ENCODE data around the gene PDE4D. TPM values are rescaled to one million over a fixed set of nuclear protein-coding genes. Genes with fewer than 3 reads are reported as not detected.

The PDE4D gene
- total RNA-seq, 1 donor from 2014 or later: 46.9 TPM

DNA sequence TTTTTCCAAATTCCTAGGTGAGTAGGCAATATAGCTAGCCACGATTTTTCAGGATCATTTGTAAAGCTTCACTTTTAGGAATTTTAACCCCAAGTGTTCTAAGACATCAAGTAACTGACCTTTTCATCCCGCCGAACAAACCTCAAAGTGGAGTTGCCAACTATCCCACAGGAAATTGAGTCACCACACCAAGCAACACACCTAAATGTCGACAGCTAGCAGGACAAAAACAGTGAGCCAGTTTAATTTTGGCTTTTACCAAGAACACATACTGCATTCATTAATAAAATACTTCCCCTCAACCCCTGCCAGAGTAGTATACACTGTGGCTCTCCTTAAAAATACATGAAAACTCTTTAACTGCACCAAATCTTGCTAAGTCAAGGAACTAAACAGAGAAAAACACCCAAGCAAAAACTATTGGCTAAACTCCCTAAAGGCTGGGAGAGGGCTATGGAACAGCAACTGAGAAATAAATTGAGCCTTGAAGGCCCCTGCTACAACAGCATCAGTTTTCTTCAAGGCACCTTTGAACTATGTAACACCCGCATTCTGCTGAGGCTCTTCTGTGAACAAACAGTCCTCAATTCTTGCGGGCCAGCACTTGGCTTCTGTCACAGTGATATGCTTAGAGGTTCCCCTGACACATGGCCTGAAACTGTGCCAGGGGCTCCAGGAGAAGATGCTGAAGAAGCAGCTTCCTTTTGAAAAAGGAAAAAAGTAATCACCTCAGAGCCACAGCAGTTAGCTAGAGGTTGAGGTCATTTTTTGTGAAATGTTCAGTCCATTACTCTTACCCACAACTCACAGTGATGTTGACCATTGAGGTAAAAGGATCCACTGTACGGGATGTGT lies 851.1 kb downstream of the PDE4D start:
- DNase-seq (ENCODE audit: low spot score): no peak

DNA sequence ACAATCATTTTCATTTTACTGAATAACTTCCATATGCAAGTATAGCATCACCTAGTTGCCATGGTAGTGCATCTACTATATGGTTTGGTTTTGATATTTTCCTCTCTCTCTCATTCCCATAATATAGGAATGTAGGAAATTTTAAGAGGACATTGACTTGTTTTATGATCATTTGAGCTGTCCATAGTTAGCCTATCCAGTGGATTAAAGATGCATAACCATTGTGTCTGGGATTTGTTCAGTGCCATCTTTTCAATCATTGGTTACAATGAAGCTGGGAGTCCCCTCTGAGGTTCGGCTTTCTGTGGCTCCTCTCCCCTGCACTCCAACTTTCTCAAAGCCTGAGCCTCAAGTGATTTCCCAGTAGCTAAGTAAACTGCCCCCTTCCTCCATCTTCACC lies 852.2 kb downstream of the PDE4D start:
- DNase-seq (ENCODE audit: low spot score): no peak

DNA sequence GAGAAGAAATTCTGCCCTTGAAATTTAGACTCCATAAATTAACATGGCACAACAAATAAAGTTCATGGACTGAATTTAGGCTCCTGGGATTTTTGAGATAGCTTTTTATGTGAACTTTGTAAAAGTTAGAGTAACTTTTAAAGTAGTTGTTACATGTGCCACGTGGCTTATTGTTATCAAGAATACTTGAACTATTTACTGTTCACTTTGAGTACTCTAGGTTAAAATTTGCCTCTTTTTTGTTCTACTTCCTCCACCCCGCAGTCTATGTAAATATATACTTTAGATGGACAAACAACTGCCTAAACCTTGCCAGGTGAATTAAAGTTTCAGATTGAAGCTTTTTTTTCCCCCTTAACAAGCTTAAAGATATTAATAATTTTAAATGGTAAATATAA lies 852.7 kb downstream of the PDE4D start:
- DNase-seq (ENCODE audit: low spot score): no peak

DNA sequence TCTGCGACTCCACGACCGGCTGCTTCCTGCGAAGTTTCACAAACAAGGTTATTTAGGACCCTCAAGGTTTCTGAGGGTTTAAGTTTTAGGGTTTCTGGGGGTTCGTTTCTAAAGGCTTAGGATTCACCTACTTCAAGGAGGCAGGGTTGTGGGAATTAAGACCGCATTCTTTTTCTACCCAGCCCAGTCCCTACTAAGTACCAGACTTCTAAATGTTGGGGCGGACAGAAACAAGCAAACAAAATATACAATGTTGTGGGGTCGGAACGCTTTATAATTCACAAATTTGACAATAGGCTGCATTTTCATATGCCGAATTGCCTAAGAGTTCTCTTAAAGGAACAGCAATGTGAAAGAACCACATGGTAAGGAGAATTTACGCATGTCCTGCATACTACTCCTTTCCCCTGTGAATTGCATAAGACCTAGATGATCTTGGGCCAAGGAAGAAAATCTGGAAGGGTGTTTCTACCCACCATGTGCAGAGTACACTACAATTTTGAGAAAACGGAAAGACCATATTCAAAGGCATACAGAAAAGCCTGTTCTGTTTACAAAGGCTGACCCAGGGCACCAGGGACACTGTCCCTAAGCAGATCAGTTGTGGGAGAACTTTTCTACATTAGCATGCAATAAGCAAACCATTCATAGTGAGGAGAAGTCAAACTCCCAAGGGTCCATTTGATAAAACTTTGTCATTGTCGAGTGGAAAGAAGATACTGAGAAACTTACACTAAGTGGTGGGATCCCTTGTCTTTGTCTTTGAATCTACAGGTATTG lies 853.3 kb downstream of the PDE4D start:
- DNase-seq (ENCODE audit: low spot score): no peak

DNA sequence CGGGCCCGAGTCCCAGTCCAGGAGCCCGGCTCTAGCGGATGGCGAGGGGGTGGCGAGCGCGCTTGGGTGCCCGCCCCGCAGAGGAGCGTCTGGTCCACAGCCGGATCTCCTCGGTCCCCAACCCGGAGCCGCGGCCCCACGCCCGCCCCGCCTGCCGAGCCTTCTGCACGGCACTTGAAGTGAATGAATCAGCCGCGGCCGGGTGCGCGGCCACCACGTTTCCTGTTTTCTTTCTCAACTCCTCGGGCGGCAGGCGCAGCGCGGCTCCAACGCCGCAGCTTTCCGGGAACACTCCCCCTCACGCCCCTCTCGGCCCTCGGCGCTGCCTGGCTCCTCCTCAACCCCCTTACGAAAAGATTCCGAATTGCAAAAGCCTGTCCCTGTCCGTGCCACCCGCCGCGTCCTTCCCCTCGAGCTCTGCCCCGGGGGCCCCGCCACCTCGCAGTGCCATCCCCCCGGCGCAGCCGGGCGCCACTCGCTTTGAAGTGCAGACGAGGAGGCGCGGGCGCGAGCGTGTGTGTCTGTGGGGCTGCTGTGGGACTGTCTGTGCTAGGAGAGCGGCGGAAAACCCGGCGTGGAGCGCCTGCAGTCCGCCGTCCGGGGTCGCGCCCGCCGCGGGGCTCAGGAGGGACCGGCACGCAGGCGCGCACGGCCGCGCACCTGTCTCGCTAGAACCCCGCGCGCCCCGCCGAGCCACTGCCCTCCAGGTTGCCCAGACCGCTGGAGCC lies 854.1 kb downstream of the PDE4D start:
- peak; percentile 73 for DNase-seq (ENCODE audit: low spot score)

DNA sequence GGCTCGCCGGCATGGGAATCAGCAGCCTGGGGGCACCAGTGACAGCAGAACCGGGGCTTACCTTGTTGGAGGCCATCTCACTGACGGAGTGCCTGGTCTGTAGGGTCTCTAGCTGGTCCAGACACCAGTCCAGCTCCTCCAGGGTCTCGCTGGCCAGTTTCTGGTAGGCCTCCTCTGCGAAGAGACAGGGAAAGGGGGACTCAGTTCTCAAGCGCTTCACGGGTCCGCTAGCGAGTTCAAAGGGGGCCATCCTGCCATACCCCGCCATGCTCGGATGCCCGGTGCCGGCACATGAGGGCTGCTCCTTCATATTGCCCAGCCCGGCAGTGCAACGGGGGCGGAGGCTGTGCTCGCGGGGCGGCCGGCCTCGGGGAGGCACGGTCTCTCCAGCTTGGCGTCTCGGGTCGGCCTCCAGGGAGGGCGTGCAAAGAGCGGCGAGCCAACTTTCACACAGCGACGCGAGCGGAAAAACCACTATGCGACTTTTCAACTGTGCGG lies 854.7 kb downstream of the PDE4D start:
- DNase-seq (ENCODE audit: low spot score): no peak

DNA sequence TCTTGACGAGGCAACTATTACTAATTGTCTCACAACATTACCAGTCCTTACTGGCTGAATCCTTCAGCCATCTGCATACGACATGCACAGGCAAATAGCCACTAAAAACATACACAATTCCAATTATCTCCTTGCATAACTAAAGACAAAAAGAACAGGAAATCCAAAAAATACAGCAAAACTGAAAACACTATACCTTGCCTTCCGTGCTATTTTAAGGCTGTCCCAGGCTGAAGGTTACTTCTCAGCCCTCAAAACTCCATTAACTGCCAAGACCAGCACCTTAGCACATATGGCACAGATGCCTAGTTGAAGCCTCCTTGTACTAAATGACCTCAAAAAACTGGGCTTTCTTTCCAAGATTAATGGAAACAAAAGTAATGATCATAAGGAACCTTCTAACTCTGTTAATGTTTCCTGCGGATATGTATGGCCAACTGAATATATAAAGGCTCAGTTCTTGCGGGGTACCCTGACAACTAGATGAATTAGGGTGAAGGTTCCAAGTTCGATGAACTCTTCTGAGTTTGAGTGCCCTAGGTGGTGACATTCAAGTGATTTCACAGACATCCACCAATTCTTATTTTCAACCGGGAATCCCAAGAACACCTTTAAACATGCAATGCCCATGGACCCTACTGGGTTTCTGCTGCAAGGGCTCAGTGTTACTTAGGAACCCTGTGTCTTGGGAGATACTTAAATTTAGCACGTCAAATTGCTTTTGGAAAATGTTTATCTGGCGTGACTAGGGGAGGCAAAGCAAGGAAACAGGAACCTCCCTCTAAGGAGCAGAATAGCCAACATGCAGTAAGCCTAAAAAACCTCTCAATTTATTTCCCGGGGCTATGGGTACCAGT lies 855.4 kb downstream of the PDE4D start:
- DNase-seq (ENCODE audit: low spot score): no peak

DNA sequence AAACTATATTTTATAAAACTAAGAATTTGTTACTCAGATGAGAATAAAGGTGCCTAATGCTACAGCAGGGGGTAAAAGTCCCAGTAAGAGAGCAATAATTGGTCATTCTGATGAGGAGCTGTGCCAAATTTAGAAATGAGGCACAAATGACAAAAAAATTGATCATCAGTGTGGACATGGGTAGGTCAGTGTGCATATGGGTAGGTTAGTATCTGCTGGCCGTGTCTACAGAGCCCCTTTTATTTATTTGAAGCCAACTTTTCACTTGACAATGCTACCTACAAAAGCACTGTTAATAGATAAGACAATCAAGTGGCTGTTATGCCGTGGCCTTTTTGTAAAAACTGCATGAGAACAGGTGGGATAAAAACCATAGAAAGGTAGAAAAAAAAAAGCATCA lies 856.1 kb downstream of the PDE4D start:
- no peak for DNase-seq (ENCODE audit: low spot score)

DNA sequence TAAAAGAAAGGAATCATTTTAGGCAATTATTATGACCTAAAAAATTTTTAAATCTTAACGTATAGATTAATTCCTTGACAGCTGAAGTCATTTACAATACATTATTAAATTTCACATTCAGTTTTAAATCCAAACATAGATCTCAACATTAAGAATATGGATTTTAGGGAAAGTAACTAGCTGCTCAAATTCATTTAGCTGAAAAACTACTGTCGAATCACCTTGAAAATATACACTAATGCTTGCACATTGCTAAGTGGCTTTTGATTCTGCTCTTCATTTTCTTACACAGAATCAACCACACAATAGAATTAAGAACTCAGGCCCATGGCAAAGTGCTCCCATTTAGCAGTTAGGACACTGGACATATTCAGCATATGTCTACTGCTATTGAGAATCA lies 856.5 kb downstream of the PDE4D start:
- DNase-seq (ENCODE audit: low spot score): no peak

DNA sequence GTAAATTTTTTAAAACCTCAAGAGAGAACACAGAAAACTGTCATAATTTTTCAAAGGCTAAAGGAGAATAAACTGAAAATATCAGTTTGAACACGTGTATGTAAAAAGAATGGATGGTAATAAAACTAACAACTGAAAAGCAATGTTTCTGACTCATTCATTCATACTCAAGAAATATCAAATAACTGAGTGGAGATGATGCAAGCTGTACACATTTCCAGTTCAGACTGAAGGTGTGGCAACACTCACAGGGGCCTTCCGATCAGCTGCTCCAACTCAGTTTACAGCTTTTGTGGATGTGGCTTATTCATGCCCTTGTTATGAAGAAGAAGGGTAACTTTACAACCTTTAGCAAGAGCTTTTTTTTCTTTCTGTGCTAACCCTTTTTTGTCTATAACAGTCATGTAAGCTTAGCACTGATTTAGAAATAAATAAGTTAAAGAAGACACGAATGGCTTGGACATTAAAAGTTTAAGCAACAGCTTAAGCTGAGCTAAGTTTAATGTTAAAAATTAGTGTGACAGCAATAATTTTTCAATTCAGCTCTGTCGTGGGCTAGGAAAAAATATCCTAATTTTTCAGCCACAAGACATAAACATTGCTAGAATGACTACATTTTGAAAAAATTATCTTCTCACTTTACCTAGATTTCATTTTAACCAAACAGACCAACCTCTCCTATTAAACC lies 857.1 kb downstream of the PDE4D start:
- DNase-seq (ENCODE audit: low spot score): peak; percentile 17

DNA sequence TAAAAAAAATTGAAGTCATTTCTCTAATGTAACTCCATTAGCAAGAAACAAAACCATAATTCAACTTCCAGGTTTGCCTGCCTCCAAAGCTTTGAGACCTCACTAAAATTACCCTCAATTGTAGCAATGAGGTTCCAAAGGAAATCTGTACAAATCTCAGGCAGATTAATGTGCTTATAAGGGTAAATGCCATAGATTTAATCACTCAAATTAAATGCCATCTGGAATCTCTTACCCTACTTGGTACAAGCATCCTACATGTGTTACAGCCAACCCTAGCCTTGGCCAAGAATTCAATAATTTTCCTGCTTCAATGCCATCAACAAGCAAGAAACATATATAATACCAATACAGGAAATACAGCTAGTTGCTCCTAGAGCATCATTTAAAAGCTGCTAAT lies 857.8 kb downstream of the PDE4D start:
- DNase-seq (ENCODE audit: low spot score): no peak

DNA sequence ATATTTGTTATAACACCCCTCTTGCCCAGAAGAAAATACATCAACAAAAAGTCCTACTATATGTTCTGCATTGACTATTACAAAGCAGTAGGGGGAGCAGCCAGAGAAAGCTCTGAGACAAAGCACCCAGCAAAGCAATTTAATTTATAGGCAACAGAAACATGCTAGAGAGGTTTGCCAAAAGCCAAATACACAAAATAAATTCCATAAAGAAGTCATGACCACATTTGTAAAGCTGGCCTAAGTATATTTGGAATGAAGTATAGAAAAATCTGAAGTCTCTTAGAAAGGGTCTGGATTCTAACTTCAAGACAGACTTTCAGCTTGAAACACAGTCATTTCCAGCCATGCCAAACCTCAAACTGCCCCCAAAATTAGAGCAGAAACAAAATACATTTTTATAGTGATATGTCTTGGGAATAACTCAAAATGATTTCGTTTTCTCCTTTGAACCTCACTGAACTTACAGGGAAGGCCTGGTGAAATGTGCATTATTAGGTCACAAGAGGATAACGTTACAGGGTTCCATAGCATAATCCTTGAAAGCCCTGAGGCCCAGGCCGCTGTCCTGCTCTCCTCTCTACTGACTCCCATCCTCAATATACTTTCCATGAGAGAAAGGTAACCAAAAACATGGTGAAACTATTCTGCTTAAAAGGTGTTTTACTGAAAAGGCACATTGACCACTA lies 858.9 kb downstream of the PDE4D start:
- DNase-seq (ENCODE audit: low spot score): no peak

DNA sequence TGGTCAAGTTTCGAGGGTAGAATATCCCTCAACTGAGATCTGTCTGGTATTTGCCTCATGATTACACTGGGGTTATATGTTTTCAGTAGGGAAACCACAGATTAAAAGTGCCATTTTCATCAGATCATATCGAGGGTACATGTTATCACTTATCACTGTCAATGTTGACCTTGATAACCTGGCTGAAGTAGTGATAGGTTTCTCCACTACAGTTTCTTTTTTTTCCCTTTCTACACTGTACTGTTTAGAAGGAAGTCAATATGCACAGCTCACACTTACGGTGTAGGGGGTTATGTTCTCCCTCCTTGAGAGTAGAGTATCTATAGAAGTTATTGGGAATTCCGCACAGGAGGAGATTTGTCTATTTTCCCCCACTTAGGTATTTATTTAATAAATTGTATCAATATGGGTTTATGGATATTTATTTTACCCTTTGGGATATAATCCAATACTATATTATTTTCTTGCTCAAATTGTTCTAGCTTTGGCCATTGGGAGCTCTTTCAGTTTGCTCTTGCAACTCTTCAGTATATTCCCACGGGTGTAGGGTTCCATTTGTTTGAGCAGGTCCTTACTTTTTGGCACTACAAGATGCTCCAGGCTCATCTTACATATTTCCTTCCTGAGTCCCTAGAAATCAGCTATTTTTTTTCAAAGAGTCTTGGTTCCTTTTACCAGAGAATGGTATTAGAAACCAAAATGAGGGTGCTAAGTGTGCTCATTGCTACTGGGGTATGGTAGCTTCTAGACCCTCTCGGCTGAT lies 866.2 kb downstream of the PDE4D start:
- DNase-seq (ENCODE audit: low spot score): no peak

DNA sequence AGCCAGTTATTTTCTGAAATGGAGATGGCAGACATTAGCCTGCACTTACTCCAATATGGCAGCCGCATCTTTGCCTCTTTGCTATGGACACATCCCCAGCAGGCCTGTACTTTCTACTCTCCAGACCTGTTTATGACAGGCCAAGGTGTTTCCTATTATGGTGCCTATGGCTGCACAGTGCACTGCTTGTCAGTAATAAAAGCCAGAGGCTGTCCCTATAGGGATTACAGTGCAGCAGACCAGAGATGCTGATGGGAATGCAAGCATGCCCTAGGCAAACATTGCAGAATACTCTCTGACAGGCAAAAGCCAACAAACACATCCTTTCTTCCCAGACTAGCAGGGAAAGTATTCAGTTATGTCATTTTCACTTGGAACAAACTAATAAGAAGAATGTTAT lies 867.8 kb downstream of the PDE4D start:
- DNase-seq (ENCODE audit: low spot score): peak; percentile 20

DNA sequence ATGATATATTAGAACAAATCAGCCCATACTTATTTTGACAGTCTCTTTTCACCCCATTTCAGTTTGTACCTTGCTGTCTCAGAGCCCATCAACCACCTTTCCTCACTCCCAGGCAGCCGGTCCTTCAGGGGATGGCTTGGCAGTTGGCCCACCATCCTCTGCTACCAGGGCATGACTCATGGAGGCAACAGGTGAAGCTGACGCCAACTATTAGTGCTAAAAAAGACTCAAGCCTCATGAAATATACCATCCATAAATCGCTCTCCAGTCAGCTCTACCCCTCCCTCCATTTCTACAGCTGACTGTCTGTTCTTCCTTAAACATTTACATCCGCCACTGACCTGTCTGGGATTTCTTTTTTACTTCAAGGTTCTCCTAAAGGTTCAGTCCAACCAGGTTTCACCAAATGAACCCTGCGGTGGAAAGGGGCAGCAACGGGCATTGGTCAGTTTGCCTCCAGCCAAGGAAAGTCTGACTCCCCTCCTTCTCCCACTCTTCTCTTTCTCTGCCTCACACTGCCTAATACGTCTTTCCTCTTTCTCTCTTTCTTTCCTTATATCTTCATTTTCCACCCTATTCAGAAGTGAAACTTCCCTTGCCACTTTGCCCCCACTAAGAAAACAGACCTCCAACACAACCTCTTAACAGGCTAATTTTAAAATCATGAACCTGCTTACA lies 871.5 kb downstream of the PDE4D start:
- DNase-seq (ENCODE audit: low spot score): no peak

DNA sequence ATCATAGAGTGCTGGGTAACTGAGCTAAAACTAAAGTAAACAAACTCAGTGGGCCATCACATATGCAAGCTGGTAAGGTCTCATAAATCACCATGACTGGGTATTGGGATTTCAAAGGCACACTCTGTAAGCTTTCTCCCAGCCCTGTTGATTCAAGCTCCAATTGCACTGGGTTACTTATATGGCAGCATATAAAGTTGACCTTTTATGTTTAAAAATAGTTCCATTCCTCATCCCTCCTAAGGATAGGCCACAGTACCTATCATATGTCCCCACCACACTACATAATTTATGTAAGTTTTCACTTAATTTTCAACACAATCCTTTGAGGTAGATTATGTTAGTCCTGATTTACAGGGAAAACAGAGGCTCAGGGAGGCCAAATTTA lies 872.2 kb downstream of the PDE4D start:
- no peak for DNase-seq (ENCODE audit: low spot score)

DNA sequence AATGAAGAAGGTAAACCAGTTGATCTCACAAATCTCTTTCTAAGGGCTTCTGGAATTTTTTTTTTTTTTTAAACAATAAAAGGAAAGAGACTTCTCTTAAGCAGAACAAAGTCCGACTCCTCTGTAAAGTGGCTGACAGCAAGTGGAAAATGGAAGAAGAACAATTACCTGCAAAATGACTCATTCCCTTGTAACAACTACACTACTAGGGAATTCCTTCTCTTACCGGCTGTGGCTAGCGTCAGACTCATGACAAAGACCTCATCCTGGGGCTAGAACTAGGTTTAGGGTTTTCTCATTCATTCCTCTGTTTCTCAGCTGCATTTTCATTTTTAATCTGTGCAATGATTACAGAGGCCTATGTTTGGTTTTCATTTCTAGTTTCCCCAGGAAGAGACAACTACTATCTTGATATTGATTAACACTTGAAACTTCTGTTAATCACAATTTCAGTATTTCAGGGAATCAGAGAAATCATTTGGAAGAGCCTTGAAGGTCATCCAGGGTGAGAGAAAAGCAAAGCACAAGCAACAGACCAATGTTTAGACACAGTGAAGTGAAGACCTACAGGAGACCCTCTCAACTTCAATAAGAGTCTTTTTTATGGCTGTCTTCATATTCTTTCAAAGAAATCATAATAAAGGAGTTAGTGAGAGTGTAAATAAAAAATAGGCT lies 872.8 kb downstream of the PDE4D start:
- DNase-seq (ENCODE audit: low spot score): peak; percentile 19

DNA sequence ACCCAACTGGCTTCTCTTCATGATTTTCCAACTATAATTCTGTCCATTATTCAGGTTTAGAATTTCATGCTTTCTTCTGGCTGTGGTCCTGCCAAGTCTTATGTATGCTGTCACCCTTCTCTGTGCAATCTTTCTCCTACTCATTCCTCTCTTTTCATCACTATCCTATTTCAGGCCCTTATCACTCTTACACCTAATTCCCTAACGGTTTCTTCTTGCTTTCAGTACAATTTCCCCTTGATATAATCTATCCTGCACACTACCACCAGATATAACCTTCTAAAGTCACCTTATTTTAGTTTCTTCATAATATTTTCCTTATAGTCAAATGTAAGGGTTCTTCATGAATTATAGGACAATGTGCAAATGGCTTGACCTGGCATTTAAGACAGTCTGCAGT lies 874.4 kb downstream of the PDE4D start:
- DNase-seq (ENCODE audit: low spot score): no peak
